ENCODE measurements around the gene RAPGEFL1.
"Not testable (repeated sequence)": the region's sequence is repeated elsewhere in the genome, so short reads cannot be mapped to it uniquely, and the experiment has no call there.

The RAPGEFL1 gene

GRCh38 chr17:40177275-40177874 lies at the start of gene RAPGEFL1:
Gene RAPGEFL1, plus strand, starts transcription at chr17:40177470. Its CDS starts 392 bp downstream, at chr17:40177862.
- DNase-seq = peak; percentile 69

GRCh38 chr17:40129498-40129897 lies 47.8 kb upstream of the RAPGEFL1 start:
- no peak for DNase-seq

GRCh38 chr17:40130352-40131042 lies 46.8 kb upstream of the RAPGEFL1 start:
- DNase-seq = no peak

- DNase-seq = no peak
Observed at GRCh38 chr17:40134184-40134583, 43.1 kb upstream of the RAPGEFL1 start.

GRCh38 chr17:40135817-40136216 lies 41.5 kb upstream of the RAPGEFL1 start:
- DNase-seq = no peak

GRCh38 chr17:40139566-40140058 lies 37.7 kb upstream of the RAPGEFL1 start:
- peak; percentile 34 for DNase-seq

- not testable (repeated sequence) for DNase-seq
Observed at GRCh38 chr17:40143166-40143565, 34.1 kb upstream of the RAPGEFL1 start.

- no peak for DNase-seq
Observed at GRCh38 chr17:40145476-40145875, 31.8 kb upstream of the RAPGEFL1 start.

GRCh38 chr17:40148527-40148926 lies 28.7 kb upstream of the RAPGEFL1 start:
- DNase-seq = no peak

GRCh38 chr17:40150276-40150675 lies 27.0 kb upstream of the RAPGEFL1 start:
- DNase-seq = no peak

- DNase-seq = no peak
Observed at GRCh38 chr17:40151414-40151963, 25.8 kb upstream of the RAPGEFL1 start.

- DNase-seq = no peak
Observed at GRCh38 chr17:40153603-40154236, 23.6 kb upstream of the RAPGEFL1 start.

- no peak for DNase-seq
Observed at GRCh38 chr17:40157973-40158372, 19.3 kb upstream of the RAPGEFL1 start.

- no peak for DNase-seq
Observed at GRCh38 chr17:40158438-40159013, 18.7 kb upstream of the RAPGEFL1 start.

- DNase-seq = no peak
Observed at GRCh38 chr17:40159456-40159855, 17.8 kb upstream of the RAPGEFL1 start.

- DNase-seq = no peak
Observed at GRCh38 chr17:40167685-40168261, 9.5 kb upstream of the RAPGEFL1 start.

GRCh38 chr17:40168262-40168832 lies 8.9 kb upstream of the RAPGEFL1 start:
- no peak for DNase-seq

GRCh38 chr17:40170325-40170724 lies 6.9 kb upstream of the RAPGEFL1 start:
- no peak for DNase-seq

GRCh38 chr17:40171750-40172149 lies 5.5 kb upstream of the RAPGEFL1 start:
- no peak for DNase-seq

- no peak for DNase-seq
Observed at GRCh38 chr17:40173091-40173777, 4.0 kb upstream of the RAPGEFL1 start.

- DNase-seq = no peak
Observed at GRCh38 chr17:40173778-40174135, 3.5 kb upstream of the RAPGEFL1 start.

GRCh38 chr17:40174514-40174913 lies 2.8 kb upstream of the RAPGEFL1 start:
- DNase-seq = no peak
